NCI-H510A (cell line): Measurements from ENCODE around the gene ALS2CL.

Source experiments
- DNase-seq: peaks from one replicate; lab custom pipeline; 2025; lab: John Stamatoyannopoulos, UW

ALS2CL gene

DNA sequence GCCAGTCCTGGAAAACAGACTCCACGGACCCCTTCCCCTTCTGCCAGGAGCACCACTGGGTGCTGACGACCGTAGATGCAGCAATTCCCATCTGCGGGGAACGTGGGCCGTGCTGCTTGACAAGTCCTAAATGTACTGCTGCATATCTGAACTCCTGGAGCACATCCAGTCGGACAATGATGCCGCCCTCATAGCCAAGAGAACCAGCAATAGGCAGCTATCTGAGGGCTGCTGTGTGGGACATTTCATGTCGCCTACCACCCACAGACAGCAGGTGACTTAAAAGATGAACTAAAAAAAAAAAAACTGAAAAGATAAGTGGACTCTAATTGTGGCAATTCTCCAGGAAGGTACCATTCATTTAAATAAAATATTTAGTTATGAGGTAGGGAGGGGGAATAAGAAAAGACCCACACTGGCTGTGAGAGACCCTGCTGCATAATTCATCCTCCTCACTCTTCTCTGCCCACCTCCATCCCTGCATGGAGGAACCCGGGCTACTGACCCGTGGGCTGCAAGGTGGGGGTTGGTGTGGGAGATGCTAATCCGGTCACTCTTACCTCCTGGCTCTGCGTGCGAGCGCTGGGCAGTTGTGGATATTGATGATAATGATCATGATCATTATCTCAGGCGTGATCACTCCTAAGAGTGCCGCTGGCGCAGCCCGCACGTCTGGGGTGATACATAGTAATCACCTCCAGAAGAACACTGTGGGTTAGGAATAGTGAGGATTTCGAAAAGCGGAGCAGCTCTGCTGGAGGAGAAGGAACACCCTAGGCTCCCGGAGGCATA, 28.3 kb downstream of the ALS2CL start:
- no peak for DNase-seq

- DNase-seq, result no peak
Observed at GRCh38 chr3:46664188-46664970, 29.1 kb downstream of the ALS2CL start.

DNA sequence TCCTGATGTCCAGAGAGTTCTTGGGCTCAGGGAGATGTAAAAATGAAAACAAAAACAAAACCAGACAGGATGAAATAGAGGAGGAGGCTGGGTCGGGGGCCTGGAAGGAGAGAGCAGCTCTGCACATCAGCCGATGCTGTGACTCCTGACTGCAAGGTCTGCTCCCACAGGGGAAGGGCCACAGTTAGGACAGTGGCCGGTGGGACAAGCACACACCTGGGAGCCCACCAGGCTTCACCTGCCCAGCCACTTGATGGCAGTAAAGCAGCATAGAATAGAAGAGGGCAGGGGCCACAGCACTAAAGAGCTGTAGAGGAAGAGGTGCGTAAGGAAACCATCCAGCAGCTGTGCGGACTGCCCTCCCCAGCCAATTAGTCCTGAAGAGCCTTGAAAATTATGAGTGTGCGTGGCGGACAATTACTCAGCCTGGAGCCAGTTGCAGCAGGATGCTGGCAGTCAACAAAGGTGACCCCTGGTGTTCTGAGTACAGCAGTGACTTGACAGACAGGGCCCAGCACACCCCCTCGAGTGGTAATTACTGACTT, 29.8 kb downstream of the ALS2CL start:
- DNase-seq, result peak; percentile 56

DNA sequence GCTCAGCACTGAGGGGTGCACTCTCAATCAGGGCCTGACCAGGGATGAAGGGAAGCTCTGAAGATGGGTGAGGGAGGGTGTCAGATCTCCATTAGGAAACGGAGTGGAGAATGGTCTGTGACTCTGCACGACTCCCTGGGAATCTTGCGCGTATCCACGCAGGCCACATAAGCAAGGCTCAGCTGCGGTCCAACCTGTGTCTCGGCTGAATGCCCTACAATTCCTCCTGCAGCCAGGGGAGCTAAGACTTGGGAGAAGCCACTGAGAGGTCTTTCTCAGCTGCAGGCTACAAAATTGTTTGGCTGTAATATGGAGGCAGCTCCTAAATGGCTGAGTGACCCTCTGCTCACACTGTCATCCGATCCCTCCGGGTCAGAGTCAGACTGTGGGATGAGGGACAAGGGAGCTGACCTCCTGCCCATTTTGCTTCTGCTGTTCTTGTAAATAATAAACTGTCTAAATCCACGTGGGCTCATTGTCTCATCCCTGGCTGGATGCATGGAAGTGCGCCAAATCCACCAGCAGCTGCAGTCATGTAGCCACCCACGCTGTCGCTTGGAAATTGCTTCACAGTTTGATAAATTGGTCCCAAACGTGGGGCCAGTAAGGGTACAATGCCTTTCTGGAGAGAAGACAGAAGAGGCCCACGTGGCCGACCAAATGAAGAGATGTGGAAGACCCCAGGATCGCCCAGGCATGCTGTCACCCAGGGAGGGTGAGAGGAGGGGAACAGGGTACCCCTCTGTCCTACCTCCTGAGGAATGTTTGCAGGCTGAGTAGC, 30.5 kb downstream of the ALS2CL start:
- no peak for DNase-seq

DNA sequence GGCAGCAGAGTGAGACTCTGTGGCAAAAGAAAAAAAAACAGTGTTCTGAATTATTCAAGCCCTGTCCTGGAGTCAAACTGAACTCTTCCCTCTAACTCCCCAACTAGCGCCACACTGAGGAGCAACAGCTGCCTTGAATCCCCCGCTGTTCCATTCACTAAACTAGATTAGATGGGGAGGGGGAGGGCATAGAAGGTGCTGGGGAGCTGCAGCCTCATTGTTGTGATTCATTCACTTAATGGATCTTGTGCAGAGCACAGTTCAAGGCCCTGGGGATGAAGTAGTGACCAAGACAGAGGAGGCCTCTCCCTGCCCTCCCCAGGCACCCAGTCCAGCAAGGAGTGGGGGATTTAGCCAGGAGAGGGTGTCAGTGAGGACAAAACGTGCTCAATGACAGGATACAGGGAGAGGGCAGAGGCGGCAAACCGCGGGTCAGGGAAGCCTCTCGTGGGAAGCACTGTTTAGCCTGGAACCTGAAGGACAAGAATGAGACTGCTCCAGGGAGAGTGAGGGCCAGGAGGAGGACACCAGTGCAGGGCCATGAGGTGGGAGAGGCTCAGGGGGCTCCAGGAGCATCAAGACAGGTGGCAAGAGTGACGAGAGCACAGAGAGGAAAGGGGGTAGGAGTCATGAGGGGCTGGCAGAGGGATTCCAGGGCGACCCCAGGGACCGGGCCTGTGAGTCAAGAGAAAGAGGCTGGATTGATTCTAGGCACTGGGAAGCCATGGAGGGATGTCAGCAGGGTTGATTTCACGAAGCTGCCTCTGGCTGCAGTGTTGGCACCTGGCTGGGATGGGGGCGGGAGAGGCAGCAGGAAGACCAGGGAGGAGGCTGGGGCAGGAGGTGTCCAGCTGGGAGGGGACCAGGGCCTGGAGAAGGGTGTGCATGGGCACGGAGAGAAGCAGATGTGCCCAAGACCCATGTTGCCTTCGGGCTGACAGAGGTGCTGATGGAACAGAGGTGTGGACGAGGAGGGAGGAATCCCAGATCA, 31.4 kb downstream of the ALS2CL start:
- DNase-seq, result no peak

DNA sequence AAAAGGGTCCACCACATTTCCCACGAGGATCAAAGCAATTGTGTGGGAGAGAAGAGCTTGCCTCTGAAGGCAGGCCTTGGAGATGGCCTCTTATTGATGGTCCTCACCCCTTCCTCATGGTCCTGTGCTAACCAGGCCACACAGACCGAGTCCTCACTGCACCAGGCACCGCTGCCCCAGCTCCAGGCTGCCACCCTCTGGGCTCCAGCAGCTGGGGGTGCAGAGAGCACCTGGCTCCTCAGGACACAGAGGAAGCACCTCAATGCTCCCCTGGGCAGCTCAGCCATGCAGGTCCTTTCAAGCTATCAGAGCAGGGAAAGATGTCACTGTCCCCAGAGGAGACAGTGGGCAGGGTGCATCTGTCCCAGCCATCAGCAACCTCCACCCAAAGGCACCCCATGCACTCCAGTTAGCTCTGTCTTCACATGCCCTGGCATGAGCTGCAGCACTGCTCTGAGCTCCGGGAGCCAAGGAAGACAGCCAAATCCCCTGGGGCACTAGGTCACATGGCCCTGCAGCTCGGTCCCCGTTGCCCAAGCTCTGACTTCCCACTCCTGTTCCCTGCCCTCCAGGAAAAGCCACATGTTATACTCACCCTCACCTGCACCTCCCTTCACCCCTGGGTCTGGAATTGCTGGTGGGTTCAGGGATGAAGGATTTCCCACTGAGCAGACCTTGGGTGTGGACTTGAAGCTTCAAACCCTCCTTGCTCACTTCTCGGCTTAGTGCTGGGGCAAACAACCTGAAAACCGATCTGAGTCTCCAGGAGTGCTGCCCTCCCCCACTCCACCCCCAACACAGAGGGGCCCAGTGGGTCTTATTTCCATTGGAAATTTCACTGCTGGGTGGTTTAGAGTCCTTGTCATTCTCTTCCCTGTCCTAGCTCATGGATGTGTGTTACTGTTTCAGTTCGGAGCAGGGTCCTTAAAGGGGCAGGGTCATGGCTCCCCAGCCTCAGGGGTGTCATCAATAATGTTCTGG, 32.6 kb downstream of the ALS2CL start:
- DNase-seq, result no peak

- DNase-seq, result no peak
Observed at GRCh38 chr3:46660003-46660402, 33.5 kb downstream of the ALS2CL start.

DNA sequence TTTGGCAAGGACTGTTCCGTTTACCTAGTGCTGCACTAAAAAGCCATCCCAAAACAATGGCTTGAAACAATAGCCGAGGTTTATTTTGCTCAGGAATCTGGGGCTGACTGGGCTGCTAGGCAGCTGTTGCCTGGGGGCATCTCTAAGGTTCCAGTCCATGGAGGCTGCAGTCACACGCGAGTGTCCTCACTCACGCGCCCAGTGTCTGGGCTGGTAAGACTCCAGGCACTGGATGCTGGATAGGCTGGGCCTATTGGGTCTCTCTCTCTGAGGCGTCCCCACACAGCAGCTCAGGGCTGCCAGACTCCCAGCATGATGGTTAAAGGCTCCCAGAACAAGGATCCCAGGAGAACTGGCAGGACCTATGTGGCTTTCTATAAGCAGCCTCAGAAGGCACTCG, 34.2 kb downstream of the ALS2CL start:
- no peak for DNase-seq

DNA sequence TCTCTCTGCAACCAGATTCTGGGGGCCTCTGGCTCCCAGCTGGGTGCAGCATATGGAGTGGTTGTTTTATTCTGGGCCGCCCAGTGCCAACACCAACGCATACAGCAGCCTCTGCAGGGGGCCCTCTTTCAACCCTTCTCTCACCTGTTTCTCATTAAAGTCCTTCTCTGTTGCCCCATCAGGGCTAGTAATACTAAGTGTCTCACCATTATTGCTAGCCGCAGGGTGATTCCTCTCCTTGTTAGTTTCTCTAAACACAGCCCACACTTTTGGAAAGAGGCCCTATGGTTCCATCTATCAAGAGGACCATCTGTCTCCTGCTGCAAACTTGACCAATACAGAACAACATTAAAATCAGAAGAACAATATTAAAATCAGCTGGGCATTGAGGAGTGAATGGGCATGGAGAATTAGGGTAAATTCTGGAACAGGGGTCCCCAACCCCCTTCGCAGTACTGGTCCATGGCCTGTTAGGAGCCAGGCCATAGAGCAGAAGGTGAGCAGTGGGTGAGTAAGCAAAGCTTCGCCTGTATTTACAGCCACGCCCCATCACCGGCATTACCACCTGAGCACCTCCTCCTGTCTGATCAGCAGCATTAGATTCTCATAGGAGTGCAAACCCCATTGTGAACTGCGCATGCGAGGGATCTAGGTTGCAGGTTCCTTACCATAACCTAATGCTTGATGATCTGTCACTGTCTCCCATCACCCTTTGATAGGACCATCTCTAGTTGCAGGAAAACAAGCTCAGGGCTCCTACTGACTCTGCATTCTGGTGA, 36.5 kb downstream of the ALS2CL start:
- DNase-seq, result peak; percentile 51

GRCh38 chr3:46655271-46655670, 38.2 kb downstream of the ALS2CL start:
- no peak for DNase-seq

GRCh38 chr3:46651084-46651483, 42.4 kb downstream of the ALS2CL start:
- DNase-seq, result no peak

DNA sequence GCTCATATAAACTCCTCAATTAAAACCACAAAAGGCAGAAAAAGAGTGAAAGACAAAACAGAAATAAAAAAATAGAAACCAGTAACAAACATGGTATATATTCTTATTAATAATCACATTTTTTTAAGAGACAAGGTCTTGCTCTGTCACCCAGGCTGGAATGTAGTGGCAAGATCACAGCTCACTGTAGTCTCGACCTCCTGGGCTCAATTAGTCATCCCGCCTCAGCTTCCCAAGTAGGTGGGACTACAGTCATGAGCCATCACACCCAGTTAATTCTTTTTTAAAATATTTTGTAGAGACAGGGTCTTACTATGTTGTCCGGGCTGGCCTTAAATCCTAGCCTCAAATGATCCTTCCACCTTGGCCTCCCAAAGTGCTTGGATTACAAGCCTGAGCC, 44.0 kb downstream of the ALS2CL start:
- DNase-seq, result no peak

GRCh38 chr3:46648096-46648495, 45.4 kb downstream of the ALS2CL start:
- no peak for DNase-seq

DNA sequence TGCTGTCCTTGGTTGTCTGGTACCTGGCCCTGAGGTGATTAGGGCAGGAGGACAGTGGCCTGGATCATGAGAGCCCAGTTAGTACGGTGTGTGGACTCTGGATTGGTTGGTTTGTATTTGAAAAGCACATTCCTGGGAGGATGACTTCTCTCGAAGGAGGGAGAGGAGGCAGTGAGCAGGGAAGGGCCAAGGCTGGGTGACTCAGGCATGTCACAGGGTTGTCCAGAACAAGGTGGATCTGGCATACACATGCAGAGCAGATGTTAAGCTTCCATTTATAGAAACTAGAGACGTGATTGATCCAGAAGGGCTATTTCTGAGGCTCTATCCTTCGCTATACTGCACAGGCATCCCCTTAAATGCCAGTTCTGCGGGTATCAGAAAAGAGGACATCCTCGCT, 46.8 kb downstream of the ALS2CL start:
- DNase-seq, result no peak

- DNase-seq, result no peak
Observed at GRCh38 chr3:46643701-46644100, 49.8 kb downstream of the ALS2CL start.

DNA sequence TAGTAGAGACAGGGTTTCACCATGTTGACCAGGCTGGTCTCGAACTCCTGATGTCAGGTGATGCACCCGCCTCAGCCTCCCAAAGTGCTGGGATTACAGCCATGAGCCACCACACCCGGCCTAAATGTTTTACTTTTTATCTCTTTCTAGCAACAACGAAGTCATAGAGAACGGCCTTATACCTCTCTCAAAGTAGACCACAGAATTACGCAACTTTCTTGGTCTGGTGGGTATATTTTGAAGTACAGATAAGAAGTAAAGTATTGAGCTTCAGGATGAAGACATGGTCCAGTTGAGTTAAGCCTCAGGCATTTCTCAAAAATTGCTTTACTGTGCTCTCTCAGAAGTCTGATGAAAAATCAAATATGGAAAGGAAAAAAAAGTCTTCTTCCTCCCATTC, 50.5 kb downstream of the ALS2CL start:
- DNase-seq, result no peak

- DNase-seq, result no peak
Observed at GRCh38 chr3:46640927-46641326, 52.6 kb downstream of the ALS2CL start.

- no peak for DNase-seq
Observed at GRCh38 chr3:46639221-46639620, 54.3 kb downstream of the ALS2CL start.

- no peak for DNase-seq
Observed at GRCh38 chr3:46634856-46635255, 58.6 kb downstream of the ALS2CL start.
